Measurements from ENCODE around the gene ERI3.

DNA sequence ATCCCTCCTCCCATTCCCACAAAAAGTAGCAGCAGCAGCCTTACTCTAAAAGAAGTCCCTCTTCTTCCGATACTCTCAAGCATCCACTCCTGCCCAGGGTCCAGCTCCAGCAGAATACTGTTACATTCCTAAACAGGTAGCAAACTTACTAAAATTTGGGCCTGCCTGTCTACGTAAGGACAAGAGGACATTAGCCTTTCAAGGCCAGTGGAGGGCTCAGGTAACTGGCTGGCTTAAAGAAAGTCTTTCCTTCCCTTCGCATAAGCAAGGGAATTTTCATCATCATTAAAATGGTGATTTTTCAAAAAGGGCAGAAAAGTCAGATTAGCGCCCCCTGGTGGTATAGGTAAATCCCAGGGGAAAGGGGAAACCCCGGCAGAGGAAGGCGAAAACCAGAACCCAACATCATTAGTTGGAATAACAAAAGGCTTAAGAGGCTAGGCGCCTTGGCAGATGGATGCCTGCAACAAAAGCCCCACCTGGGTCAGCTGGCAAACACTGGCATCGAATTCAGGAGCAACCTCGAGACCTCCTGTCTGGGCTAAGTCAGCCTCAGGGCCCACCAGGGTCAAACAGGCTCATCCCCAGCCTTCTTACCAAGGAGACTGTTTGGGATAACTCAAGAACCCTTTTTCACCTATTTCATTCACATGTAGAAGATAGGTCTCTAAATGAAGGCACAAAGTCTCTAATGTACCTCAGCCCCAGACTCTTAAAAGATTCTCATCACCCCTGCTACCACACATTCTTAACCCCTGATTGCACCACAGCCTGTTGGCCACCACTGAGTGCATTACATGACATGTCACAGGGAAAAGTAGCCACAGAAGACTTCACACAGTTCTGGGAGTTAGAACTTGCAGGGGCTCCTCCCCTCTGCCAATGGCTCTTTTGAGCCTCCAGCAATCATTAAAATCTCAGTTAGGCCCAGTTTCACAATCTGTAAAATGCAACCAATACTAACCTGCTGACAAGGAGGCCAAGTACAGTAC is 36.7 kb downstream of the ERI3 start:
- no peak for TF ChIP-seq POLR2A (IDR thresholded peaks at IDR 0.05)
- TF ChIP-seq, protein P1, sequence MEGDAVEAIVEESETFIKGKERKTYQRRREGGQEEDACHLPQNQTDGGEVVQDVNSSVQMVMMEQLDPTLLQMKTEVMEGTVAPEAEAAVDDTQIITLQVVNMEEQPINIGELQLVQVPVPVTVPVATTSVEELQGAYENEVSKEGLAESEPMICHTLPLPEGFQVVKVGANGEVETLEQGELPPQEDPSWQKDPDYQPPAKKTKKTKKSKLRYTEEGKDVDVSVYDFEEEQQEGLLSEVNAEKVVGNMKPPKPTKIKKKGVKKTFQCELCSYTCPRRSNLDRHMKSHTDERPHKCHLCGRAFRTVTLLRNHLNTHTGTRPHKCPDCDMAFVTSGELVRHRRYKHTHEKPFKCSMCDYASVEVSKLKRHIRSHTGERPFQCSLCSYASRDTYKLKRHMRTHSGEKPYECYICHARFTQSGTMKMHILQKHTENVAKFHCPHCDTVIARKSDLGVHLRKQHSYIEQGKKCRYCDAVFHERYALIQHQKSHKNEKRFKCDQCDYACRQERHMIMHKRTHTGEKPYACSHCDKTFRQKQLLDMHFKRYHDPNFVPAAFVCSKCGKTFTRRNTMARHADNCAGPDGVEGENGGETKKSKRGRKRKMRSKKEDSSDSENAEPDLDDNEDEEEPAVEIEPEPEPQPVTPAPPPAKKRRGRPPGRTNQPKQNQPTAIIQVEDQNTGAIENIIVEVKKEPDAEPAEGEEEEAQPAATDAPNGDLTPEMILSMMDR (IDR thresholded peaks at IDR 0.05) = peak; percentile 61 to 82 (median 76)
